ENCODE measurements around the gene DHX16.
"Not testable (repeated sequence)": the region's sequence is repeated elsewhere in the genome, so short reads cannot be mapped to it uniquely, and the experiment has no call there.

DHX16 gene

GRCh38 chr6:30678964-30679726, 6.3 kb upstream of the DHX16 start:
- FAIRE-seq = no peak

- no peak for FAIRE-seq
These were observed 4.0 kb upstream of the DHX16 start for GRCh38 chr6:30676660-30677285.

GRCh38 chr6:30670760-30671527, 1.9 kb downstream of the DHX16 start:
- no peak for FAIRE-seq

- not testable (repeated sequence) for FAIRE-seq
These were observed 6.5 kb downstream of the DHX16 start for GRCh38 chr6:30666300-30666699.

- FAIRE-seq = no peak
These were observed 7.6 kb downstream of the DHX16 start for GRCh38 chr6:30664994-30665767.

- not testable (repeated sequence) for FAIRE-seq
These were observed 14.9 kb downstream of the DHX16 start for GRCh38 chr6:30657922-30658321.

- FAIRE-seq = no peak
These were observed 15.4 kb downstream of the DHX16 start for GRCh38 chr6:30657454-30657853.

GRCh38 chr6:30656513-30656912, 16.3 kb downstream of the DHX16 start:
- FAIRE-seq = no peak

- FAIRE-seq = no peak
These were observed 17.1 kb downstream of the DHX16 start for GRCh38 chr6:30655743-30656094.

GRCh38 chr6:30654798-30655742, 17.7 kb downstream of the DHX16 start:
- no peak for FAIRE-seq

GRCh38 chr6:30651143-30651542, 21.7 kb downstream of the DHX16 start:
- no peak for FAIRE-seq

- FAIRE-seq = no peak
These were observed 25.3 kb downstream of the DHX16 start for GRCh38 chr6:30647242-30648116.

GRCh38 chr6:30646450-30647241, 26.2 kb downstream of the DHX16 start, which contains the start of gene C6orf136:
C6orf136 (plus strand) TSS chr6:30647133; CDS start chr6:30647232, 99 bp downstream.
- no peak for FAIRE-seq

- no peak for FAIRE-seq
These were observed 26.8 kb downstream of the DHX16 start for GRCh38 chr6:30645989-30646388.

- no peak for FAIRE-seq
These were observed 28.0 kb downstream of the DHX16 start for GRCh38 chr6:30644769-30645168.

- no peak for FAIRE-seq
These were observed 29.1 kb downstream of the DHX16 start for GRCh38 chr6:30643656-30644055.

- no peak for FAIRE-seq
These were observed 31.8 kb downstream of the DHX16 start for GRCh38 chr6:30641048-30641447.

- FAIRE-seq = no peak
These were observed 32.3 kb downstream of the DHX16 start for GRCh38 chr6:30640481-30640880.

- no peak for FAIRE-seq
These were observed 37.0 kb downstream of the DHX16 start for GRCh38 chr6:30635834-30636233.
